Gastrocnemius medialis (tissue), 4 donors: Measurements from ENCODE around the gene TBC1D23. TPM values are rescaled to one million over a fixed set of nuclear protein-coding genes. Genes with fewer than 3 reads are reported as not detected.

Experiments used
- ATAC-seq, 2 donors: fragments of 150-250 bp; one replicate each; pipeline ENCODE4 v1.9.1; 2016
- DNase-seq, 2 donors: peaks; one replicate each; pipeline ENCODE4 v3.0.0-alpha.2; 2019
- H3K27ac ChIP-seq, 4 donors: fragments of 200-600 bp; sonication (generic); 1 replicate in 1 of 4; 2 replicates in 3 of 4; pipeline ENCODE4 v1.5.1; 2016 to 2018; ENCODE audit warnings: mild to moderate bottlenecking in 2 of 4, moderate library complexity in 1 of 4
- H3K27me3 ChIP-seq, 3 donors: fragments of 200-600 bp; sonication (generic) in 2 of 3; 1 replicate in 1 of 3; 2 replicates in 2 of 3; pipeline versions ENCODE4 v1.5.1 to v1.6.0; 2016 to 2019; ENCODE audit warnings: mild to moderate bottlenecking in 1 of 3, moderate library complexity in 1 of 3
- H3K36me3 ChIP-seq, 2 donors: fragments of 200-600 bp; sonication (generic) in 1 of 2; one replicate each; pipeline ENCODE4 v1.5.1; 2017 to 2018
- H3K4me1 ChIP-seq, 2 donors: fragments of 200-600 bp; sonication (generic) in 1 of 2; one replicate each; pipeline ENCODE4 v1.5.1; 2016 to 2017; ENCODE audit warnings: mild to moderate bottlenecking in 2 of 2
- H3K4me3 ChIP-seq, 4 donors: fragments of 200-600 bp; sonication (generic) in 3 of 4; 1 replicate in 1 of 4; 2 replicates in 3 of 4; pipeline ENCODE4 v1.5.1; 2016 to 2019; ENCODE audit warnings: mild to moderate bottlenecking in 2 of 4
- H3K9me3 ChIP-seq, 3 donors: fragments of 200-600 bp; sonication (generic) in 2 of 3; 1 replicate in 1 of 3; 2 replicates in 2 of 3; pipeline ENCODE4 v1.5.1; 2016 to 2019
- CTCF ChIP-seq, 5 experiments: fragments of 450-650 bp in 3 of 5; fragments of 200-600 bp in 2 of 5; sonication (generic) in 2 of 5; IDR thresholded peaks in 4 of 5; conservative IDR thresholded peaks in 1 of 5; 1 replicate in 4 of 5; 2 replicates in 1 of 5; pipeline ENCODE4 v1.5.1; 2016 to 2019; ENCODE audit warnings: antibody characterized with exemption in 5 of 5, mild to moderate bottlenecking in 3 of 5, moderate library complexity in 3 of 5
- POLR2A ChIP-seq, 2 donors: fragments of 450-650 bp; IDR thresholded peaks; one replicate each; pipeline ENCODE4 v1.6.1; 2017; ENCODE audit warnings: antibody characterized with exemption in 2 of 2, mild to moderate bottlenecking in 2 of 2, moderate library complexity in 2 of 2
- in situ Hi-C, 4 donors: fragments of 200-750 bp; cut with MboI; loops; one replicate each; pipeline versions ENCODE4 v1.15.0 to v1.8.0; 2017; ENCODE audit warnings: low sequenced_read_pairs in 4 of 4
- intact Hi-C: fragments of 100-400 bp; cut with DNase I; formaldehyde crosslinking; loops from one replicate; pipeline ENCODE4 v1.15.1; 2023; ENCODE audit warnings: low total_unique reads
- total RNA-seq, 4 donors: library from RNA; depleted of rRNA; stranded (reverse); fragments of >200 nt; gene quantifications; one replicate each; pipeline versions ENCODE4 v1.1.0 to v1.2.3, GENCODE V29; 2016

TBC1D23 gene
- total RNA-seq, 4 donors from 2014 or later, result 14.2 to 56.4 (median 45.0) TPM

GRCh38 chr3:100274361-100274760 is 13.6 kb downstream of the TBC1D23 start:
- TF ChIP-seq CTCF (IDR thresholded peaks at IDR 0.05 in 4 of 5, conservative IDR thresholded peaks at IDR 0.05 in 1 of 5) (no peak), POLR2A (IDR thresholded peaks at IDR 0.05) (no peak)
- Histone ChIP-seq H3K4me1 (peaks cover 60 to 66% of the 10 kb centered on the region in 2 donors), H3K36me3 (peaks cover 0 to under 1% of the 10 kb centered on the region in 2 donors), H3K27ac (no peak overlapping the region), H3K27me3 (no peaks in the 10 kb centered on the region), H3K4me3 (no peak overlapping the region), H3K9me3 (no peaks in the 10 kb centered on the region)
- DNase-seq, result no peak
- in situ Hi-C loops, result no loop called here
- intact Hi-C loops, result no loop called here
- no peak for ATAC-seq

GRCh38 chr3:100277255-100277800 is 16.5 kb downstream of the TBC1D23 start:
- DNase-seq, result no peak
- Histone ChIP-seq H3K36me3 (peaks cover 0 to 28% of the 10 kb centered on the region in 2 donors), H3K4me1 (peaks cover 33 to 36% of the 10 kb centered on the region in 2 donors), H3K27ac (no peak overlapping the region), H3K4me3 (no peak overlapping the region), H3K27me3 (no peaks in the 10 kb centered on the region), H3K9me3 (no peaks in the 10 kb centered on the region)
- no peak for ATAC-seq
- intact Hi-C loops (no loop called here), in situ Hi-C loops (no loop called here)
- TF ChIP-seq CTCF (IDR thresholded peaks at IDR 0.05 in 4 of 5, conservative IDR thresholded peaks at IDR 0.05 in 1 of 5) (no peak), POLR2A (IDR thresholded peaks at IDR 0.05) (no peak)

GRCh38 chr3:100278910-100279309 is 18.1 kb downstream of the TBC1D23 start:
- H3K9me3 ChIP-seq, result no peaks in the 10 kb centered on the region
- in situ Hi-C loops (no loop called here), intact Hi-C loops (no loop called here)
- no peak overlapping the region for H3K27ac ChIP-seq
- H3K36me3 ChIP-seq, result peaks cover 0 to 40% of the 10 kb centered on the region in 2 donors
- H3K4me3 ChIP-seq, result no peak overlapping the region
- no peaks in the 10 kb centered on the region for H3K27me3 ChIP-seq
- TF ChIP-seq POLR2A (IDR thresholded peaks at IDR 0.05) (no peak), CTCF (IDR thresholded peaks at IDR 0.05 in 4 of 5, conservative IDR thresholded peaks at IDR 0.05 in 1 of 5) (no peak)
- DNase-seq (no peak), ATAC-seq (no peak)
- H3K4me1 ChIP-seq, result peaks cover 29 to 31% of the 10 kb centered on the region in 2 donors

DNA sequence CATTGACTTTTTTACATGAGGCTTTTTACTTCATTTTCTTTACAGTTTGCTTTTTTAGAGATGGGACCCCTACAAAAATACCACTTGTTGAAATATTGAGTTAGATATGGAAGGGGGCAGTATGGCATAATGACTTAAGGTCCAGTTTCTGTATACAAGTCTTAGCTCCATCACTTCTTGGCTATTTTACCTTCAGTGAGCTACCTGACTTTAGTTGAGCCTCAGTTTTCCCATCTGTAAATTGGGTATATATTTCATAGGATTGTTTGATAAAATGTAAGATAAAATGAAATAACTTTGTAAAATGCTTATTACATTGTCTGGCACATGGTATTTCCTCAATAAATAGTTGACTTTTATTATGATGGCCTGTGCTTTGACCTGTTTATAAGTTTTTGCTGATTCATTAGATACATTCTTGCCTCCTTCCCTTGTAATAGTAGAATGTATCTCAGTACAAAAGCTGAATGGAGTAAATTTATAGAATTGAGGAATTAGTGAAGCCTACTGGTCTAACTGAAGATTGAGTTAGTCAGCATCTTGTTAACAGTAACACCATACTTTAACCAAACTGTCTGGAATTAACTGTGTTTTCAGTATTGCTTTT is 27.6 kb downstream of the TBC1D23 start:
- Histone ChIP-seq H3K4me3 (no peak overlapping the region), H3K9me3 (no peaks in the 10 kb centered on the region), H3K4me1 (no peaks in the 10 kb centered on the region), H3K27me3 (no peaks in the 10 kb centered on the region), H3K27ac (no peak overlapping the region), H3K36me3 (peaks cover 0 to 37% of the 10 kb centered on the region in 2 donors)
- DNase-seq (no peak), ATAC-seq (no peak)
- intact Hi-C loops (no loop called here), in situ Hi-C loops (no loop called here)
- TF ChIP-seq POLR2A (IDR thresholded peaks at IDR 0.05) (no peak), CTCF (IDR thresholded peaks at IDR 0.05 in 4 of 5, conservative IDR thresholded peaks at IDR 0.05 in 1 of 5) (no peak)
